Thoracic aorta (tissue), 2 donors: ENCODE results near the gene EPHA6. TPM values are rescaled to one million over a fixed set of nuclear protein-coding genes. Genes with fewer than 3 reads are reported as not detected.

Source experiments
- ATAC-seq: fragments of 150-250 bp; one replicate; pipeline ENCODE4 v1.8.0; 2017; ENCODE audit warnings: low read depth; ENCODE audit not compliant: insufficient number of reproducible peaks, low FRiP score
- DNase-seq: peaks from one replicate; pipeline ENCODE4 v3.0.0-alpha.2; 2020; ENCODE audit warnings: low spot score
- H3K27ac ChIP-seq, 2 donors: fragments of 200-600 bp; sonication (generic); 1 replicate in 1 of 2; 2 replicates in 1 of 2; pipeline ENCODE4 v1.5.1; 2016; ENCODE audit warnings: mild to moderate bottlenecking in 2 of 2, moderate library complexity in 2 of 2
- H3K27me3 ChIP-seq: fragments of 200-600 bp; sonication (generic); replicated peaks from 2 replicates; pipeline ENCODE4 v1.6.0; 2016; ENCODE audit warnings: mild to moderate bottlenecking; ENCODE audit not compliant: insufficient read depth
- H3K36me3 ChIP-seq: fragments of 200-600 bp; sonication (generic); one replicate; pipeline ENCODE4 v1.5.1; 2016
- H3K4me1 ChIP-seq, 2 donors: fragments of 200-600 bp; sonication (generic); 1 replicate in 1 of 2; 2 replicates in 1 of 2; pipeline versions ENCODE4 v1.5.1 to v1.6.0; 2016; ENCODE audit warnings: low read depth in 2 of 2, mild to moderate bottlenecking in 1 of 2; ENCODE audit not compliant: control insufficient read depth in 1 of 2
- H3K4me3 ChIP-seq: fragments of 200-600 bp; sonication (generic); 2 replicates; pipeline ENCODE4 v1.5.1; 2016; ENCODE audit warnings: mild to moderate bottlenecking
- H3K9me3 ChIP-seq: fragments of 200-600 bp; sonication (generic); 2 replicates; pipeline ENCODE4 v1.5.1; 2016
- CTCF ChIP-seq: fragments of 200-600 bp; sonication (generic); IDR thresholded peaks from one replicate; pipeline ENCODE4 v1.5.1; 2019; ENCODE audit warnings: antibody characterized with exemption
- total RNA-seq, 2 donors: library from RNA; depleted of rRNA; stranded (reverse); fragments of >200 nt; gene quantifications; one replicate each; pipeline versions ENCODE4 v1.1.0 to v1.2.3, GENCODE V29; 2016

The EPHA6 gene
- total RNA-seq, 2 donors from 2014 or later, result 0.71 to 3.2 TPM

GRCh38 chr3:97687734-97688133, 873.3 kb downstream of the EPHA6 start:
- H3K4me1 ChIP-seq, result no peaks in the 10 kb centered on the region
- H3K36me3 ChIP-seq, result no peaks in the 10 kb centered on the region
- no peak overlapping the region for H3K27ac ChIP-seq
- no peak overlapping the region for H3K4me3 ChIP-seq
- H3K9me3 ChIP-seq, result no peaks in the 10 kb centered on the region
- ATAC-seq (no peak), DNase-seq (no peak)
- TF ChIP-seq CTCF, result no peak
- no peaks in the 10 kb centered on the region for H3K27me3 ChIP-seq

- no peak overlapping the region for H3K27ac ChIP-seq
- H3K36me3 ChIP-seq, result no peaks in the 10 kb centered on the region
- H3K4me3 ChIP-seq, result no peak overlapping the region
- no peak for TF ChIP-seq CTCF
- no peaks in the 10 kb centered on the region for H3K27me3 ChIP-seq
- ATAC-seq (no peak), DNase-seq (no peak)
- H3K4me1 ChIP-seq, result no peaks in the 10 kb centered on the region
- H3K9me3 ChIP-seq, result no peaks in the 10 kb centered on the region
Observed at GRCh38 chr3:97689111-97689510, 874.7 kb downstream of the EPHA6 start.

GRCh38 chr3:97689962-97690361, 875.6 kb downstream of the EPHA6 start:
- H3K27ac ChIP-seq, result no peak overlapping the region
- H3K36me3 ChIP-seq, result no peaks in the 10 kb centered on the region
- no peak overlapping the region for H3K4me3 ChIP-seq
- H3K9me3 ChIP-seq, result no peaks in the 10 kb centered on the region
- no peaks in the 10 kb centered on the region for H3K27me3 ChIP-seq
- TF ChIP-seq CTCF, result no peak
- no peak for DNase-seq
- no peak for ATAC-seq
- H3K4me1 ChIP-seq, result no peaks in the 10 kb centered on the region

GRCh38 chr3:97691354-97691753, 877.0 kb downstream of the EPHA6 start:
- Histone ChIP-seq H3K36me3 (no peaks in the 10 kb centered on the region), H3K27me3 (no peaks in the 10 kb centered on the region), H3K4me1 (no peaks in the 10 kb centered on the region), H3K27ac (no peak overlapping the region), H3K4me3 (no peak overlapping the region), H3K9me3 (no peaks in the 10 kb centered on the region)
- DNase-seq (no peak), ATAC-seq (no peak)
- TF ChIP-seq CTCF, result no peak

- Histone ChIP-seq H3K27ac (no peak overlapping the region), H3K4me1 (no peaks in the 10 kb centered on the region), H3K27me3 (no peaks in the 10 kb centered on the region), H3K9me3 (no peaks in the 10 kb centered on the region), H3K36me3 (no peaks in the 10 kb centered on the region), H3K4me3 (no peak overlapping the region)
- ATAC-seq (no peak), DNase-seq (no peak)
- no peak for TF ChIP-seq CTCF
Observed at GRCh38 chr3:97692389-97692788, 878.0 kb downstream of the EPHA6 start.
